ENCODE results near the gene TRIM65.

Gene TRIM65

DNA sequence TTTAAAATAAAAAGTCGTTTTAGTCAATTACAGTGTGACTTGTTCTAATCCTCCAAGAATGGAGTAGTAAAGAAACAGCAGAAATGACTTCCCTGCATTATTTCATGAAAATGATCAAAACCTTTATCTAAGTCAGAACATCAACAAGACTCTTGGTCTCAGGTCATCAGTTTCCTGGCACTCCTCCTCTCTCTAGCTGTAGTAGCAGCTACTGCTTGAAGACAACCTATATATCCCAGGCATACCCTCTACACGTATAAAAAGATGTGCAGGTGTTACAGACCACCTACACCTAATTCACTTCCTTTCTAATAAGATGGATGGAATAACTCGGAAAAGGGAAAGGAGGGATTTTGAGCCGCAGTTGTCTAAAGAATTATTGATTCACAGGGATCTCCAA is 45.7 kb upstream of the TRIM65 start:
- DNase-seq: no peak
- no peak overlapping the region for H3K4me3 ChIP-seq (ENCODE audit: low read length)
- no peaks in the 10 kb centered on the region for H3K36me3 ChIP-seq (replicated peaks; ENCODE audit: insufficient read depth, low read length)
- no peaks in the 10 kb centered on the region for H3K79me2 ChIP-seq (ENCODE audit: low read length)
- no peaks in the 10 kb centered on the region for H4K20me1 ChIP-seq (ENCODE audit: insufficient read depth, low read length)
- no peak overlapping the region for H3K27ac ChIP-seq (ENCODE audit: low read length)
- H3K9me3 ChIP-seq (replicated peaks; ENCODE audit: insufficient read depth, low read length): no peaks in the 10 kb centered on the region
- H3F3A ChIP-seq (ENCODE audit: insufficient read depth, low read length): no peaks in the 10 kb centered on the region
- H3K4me1 ChIP-seq (ENCODE audit: low read length): peaks cover 6% of the 10 kb centered on the region
- no peaks in the 10 kb centered on the region for H3K27me3 ChIP-seq (replicated peaks; ENCODE audit: insufficient read depth, low read length)
- H3K4me2 ChIP-seq (ENCODE audit: low read depth, low read length): no peak overlapping the region
- TF ChIP-seq EZH2 (optimal IDR thresholded peaks at IDR 0.05; ENCODE audit: low read depth, low read length) (no peak), EZH2phosphoT487 (IDR thresholded peaks at IDR 0.05; ENCODE audit: low read length) (no peak)
- TF ChIP-seq, protein P1, sequence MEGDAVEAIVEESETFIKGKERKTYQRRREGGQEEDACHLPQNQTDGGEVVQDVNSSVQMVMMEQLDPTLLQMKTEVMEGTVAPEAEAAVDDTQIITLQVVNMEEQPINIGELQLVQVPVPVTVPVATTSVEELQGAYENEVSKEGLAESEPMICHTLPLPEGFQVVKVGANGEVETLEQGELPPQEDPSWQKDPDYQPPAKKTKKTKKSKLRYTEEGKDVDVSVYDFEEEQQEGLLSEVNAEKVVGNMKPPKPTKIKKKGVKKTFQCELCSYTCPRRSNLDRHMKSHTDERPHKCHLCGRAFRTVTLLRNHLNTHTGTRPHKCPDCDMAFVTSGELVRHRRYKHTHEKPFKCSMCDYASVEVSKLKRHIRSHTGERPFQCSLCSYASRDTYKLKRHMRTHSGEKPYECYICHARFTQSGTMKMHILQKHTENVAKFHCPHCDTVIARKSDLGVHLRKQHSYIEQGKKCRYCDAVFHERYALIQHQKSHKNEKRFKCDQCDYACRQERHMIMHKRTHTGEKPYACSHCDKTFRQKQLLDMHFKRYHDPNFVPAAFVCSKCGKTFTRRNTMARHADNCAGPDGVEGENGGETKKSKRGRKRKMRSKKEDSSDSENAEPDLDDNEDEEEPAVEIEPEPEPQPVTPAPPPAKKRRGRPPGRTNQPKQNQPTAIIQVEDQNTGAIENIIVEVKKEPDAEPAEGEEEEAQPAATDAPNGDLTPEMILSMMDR (IDR thresholded peaks at IDR 0.05; ENCODE audit: low read length): no peak
- H3K9ac ChIP-seq (ENCODE audit: low read length): no peak overlapping the region
- no peaks in the 10 kb centered on the region for H3K9me2 ChIP-seq (replicated peaks; ENCODE audit: insufficient read depth, low read length)
- no peak overlapping the region for H2AFZ ChIP-seq (ENCODE audit: low read length)

DNA sequence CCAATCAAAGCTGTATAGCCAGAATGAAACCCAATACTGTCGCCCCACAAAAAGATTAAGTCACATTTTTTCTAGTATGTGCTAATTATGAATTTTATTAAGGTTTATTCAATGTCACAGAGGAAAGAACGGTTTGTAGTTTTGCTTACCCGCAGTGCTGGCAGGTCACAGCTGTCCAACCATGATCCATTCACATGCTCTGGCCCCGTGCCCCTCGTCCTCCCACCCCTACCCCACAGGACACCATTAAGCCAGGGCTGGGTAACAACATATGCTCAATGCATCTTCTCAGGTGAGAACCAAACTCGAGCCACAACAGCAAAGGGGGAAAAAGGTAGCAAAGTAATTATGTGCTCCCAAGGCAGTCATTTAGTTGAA is 44.7 kb upstream of the TRIM65 start:
- Histone ChIP-seq H3K9me2 (replicated peaks; ENCODE audit: insufficient read depth, low read length) (no peaks in the 10 kb centered on the region), H3K27me3 (replicated peaks; ENCODE audit: insufficient read depth, low read length) (no peaks in the 10 kb centered on the region), H3K4me2 (ENCODE audit: low read depth, low read length) (peak overlapping the region; percentile 91), H2AFZ (ENCODE audit: low read length) (peak overlapping the region; percentile 65), H3K4me3 (ENCODE audit: low read length) (peak overlapping the region; percentile 88), H3K9ac (ENCODE audit: low read length) (peak overlapping the region; percentile 84; the same call in 1 of the 2 replicates), H3K4me1 (ENCODE audit: low read length) (peaks cover 6% of the 10 kb centered on the region), H4K20me1 (ENCODE audit: insufficient read depth, low read length) (no peaks in the 10 kb centered on the region), H3K79me2 (ENCODE audit: low read length) (no peaks in the 10 kb centered on the region), H3K27ac (ENCODE audit: low read length) (no peak overlapping the region), H3K36me3 (replicated peaks; ENCODE audit: insufficient read depth, low read length) (no peaks in the 10 kb centered on the region), H3K9me3 (replicated peaks; ENCODE audit: insufficient read depth, low read length) (no peaks in the 10 kb centered on the region), H3F3A (ENCODE audit: insufficient read depth, low read length) (no peaks in the 10 kb centered on the region)
- no peak for DNase-seq
- TF ChIP-seq EZH2 (optimal IDR thresholded peaks at IDR 0.05; ENCODE audit: low read depth, low read length) (no peak), EZH2phosphoT487 (IDR thresholded peaks at IDR 0.05; ENCODE audit: low read length) (no peak)
- TF ChIP-seq, protein P1 (IDR thresholded peaks at IDR 0.05; ENCODE audit: low read length): no peak

DNA sequence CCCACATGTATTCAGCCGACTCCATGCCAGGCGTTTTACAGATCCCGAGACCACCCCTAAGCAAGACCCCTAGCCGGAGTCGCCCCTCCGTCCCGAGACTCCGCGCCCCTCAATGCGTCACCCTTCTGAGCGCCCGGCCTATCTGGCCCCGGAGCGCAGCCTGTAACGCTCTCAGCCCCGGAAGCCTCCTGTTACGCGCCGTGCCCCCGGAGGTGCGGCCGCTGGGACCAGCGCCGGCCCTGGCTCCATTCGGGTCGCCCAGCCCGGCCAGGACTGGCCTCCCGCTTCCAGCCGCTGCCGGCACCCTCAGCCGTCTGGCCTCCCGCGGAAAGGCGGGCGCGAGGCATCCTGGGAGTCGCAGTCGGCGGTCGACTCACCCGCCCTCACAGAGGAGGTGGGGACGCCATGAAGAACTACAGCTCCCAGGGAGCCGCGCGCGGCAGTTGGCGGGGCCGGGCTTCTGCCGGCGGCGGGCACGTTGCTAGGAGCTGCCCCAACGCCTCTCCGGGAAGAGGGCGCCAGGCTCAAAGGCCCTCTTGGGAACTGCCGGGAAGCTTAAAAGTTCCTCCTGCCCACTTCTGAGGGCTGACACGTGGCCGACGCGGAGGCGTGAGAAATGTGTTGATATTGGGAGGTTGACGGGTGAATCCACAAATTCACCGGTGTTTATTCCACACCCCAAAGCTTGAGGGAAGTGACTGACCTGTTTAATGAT is 44.1 kb upstream of the TRIM65 start, which contains the start of gene FBF1:
Gene FBF1 (minus strand): TSS at position 316 of the 715 bp plus-strand sequence. CDS start 2,893 bp downstream, outside the sequence.
- Histone ChIP-seq H3K4me1 (ENCODE audit: low read length) (peaks cover 6% of the 10 kb centered on the region), H3K27ac (ENCODE audit: low read length) (no peak within 1 kb of the TSS; the same call in 1 of the 2 replicates), H4K20me1 (ENCODE audit: insufficient read depth, low read length) (no peaks in the 10 kb centered on the region)

More for the DNA sequence above, 44.1 kb upstream of the TRIM65 start, which contains the start of gene FBF1:
- Histone ChIP-seq H3K9ac (ENCODE audit: low read length) (peak within 1 kb of the TSS; percentile 84), H3F3A (ENCODE audit: insufficient read depth, low read length) (no peaks in the 10 kb centered on the region), H3K36me3 (replicated peaks; ENCODE audit: insufficient read depth, low read length) (no peaks in the 10 kb centered on the region), H3K9me3 (replicated peaks; ENCODE audit: insufficient read depth, low read length) (no peaks in the 10 kb centered on the region), H3K4me2 (ENCODE audit: low read depth, low read length) (peak within 1 kb of the TSS; percentile 91), H3K27me3 (replicated peaks; ENCODE audit: insufficient read depth, low read length) (no peaks in the 10 kb centered on the region), H2AFZ (ENCODE audit: low read length) (peak within 1 kb of the TSS; percentile 92), H3K4me3 (ENCODE audit: low read length) (peak within 1 kb of the TSS; percentile 88), H3K79me2 (ENCODE audit: low read length) (no peaks in the 10 kb centered on the region), H3K9me2 (replicated peaks; ENCODE audit: insufficient read depth, low read length) (no peaks in the 10 kb centered on the region)
- DNase-seq: peak; percentile 92
- TF ChIP-seq EZH2phosphoT487 (IDR thresholded peaks at IDR 0.05; ENCODE audit: low read length) (no peak), EZH2 (optimal IDR thresholded peaks at IDR 0.05; ENCODE audit: low read depth, low read length) (no peak)
- TF ChIP-seq, protein P1 (IDR thresholded peaks at IDR 0.05; ENCODE audit: low read length): no peak
